Measurements from ENCODE around the gene ABCG5.

- TF ChIP-seq POLR2A (IDR thresholded peaks at IDR 0.05) (no peak), CTCF (IDR thresholded peaks at IDR 0.05 in 4 of 5, conservative IDR thresholded peaks at IDR 0.05 in 1 of 5) (no peak)
Observed at GRCh38 chr2:43837831-43838559, 644 bp downstream of the ABCG5 start.
